ENCODE data around the gene ARSB. TPM values are rescaled to one million over a fixed set of nuclear protein-coding genes. Genes with fewer than 3 reads are reported as not detected.

Gene ARSB
- total and polyA plus RNA-seq, 9 donors: 3.1 to 10.6 (median 7.6) TPM

DNA sequence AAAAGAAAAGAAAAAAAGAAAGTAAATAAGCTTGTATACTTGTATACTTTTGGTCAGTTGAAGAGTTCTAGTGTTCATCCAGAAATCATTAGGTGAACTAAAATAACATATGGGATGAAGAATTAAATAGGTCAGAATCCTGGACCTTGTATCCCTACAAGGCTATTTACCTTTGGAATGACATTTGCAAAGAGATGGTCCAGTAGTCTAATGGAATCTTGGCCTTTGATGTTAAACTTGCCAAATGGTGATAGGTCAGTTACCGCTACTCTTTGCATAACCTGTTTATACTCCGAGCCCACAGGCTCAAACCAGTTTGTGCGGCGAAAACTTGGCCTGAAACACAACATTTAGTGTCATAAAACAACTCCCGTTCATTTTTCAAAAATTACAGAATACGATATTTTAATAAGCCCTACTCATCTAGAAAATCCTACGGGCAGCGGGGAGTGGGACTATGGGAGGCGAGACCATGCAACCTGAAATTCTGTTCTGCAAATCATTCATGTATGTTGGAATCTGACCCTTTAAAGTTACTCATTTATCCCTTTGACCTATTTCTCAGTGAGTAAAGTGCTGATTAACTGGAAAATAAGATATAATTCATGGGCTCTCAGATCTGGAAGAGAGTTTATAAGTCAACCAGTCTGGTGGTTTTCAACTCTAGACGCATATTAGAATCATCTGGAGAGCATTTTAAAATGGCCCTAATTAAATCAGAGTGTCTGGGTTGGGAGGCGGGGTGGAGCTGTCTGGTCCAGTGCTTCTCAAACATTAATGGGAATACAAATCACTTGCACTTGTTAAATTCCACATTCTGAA lies 45.8 kb upstream of the ARSB start:
- TF ChIP-seq CTCF (IDR thresholded peaks at IDR 0.05) (no peak), EP300 (IDR thresholded peaks at IDR 0.05) (no peak), POLR2A (IDR thresholded peaks at IDR 0.05) (no peak)
- no peak overlapping the region for H3K4me3 ChIP-seq
- no peaks in the 10 kb centered on the region for H3K9me3 ChIP-seq
- intact Hi-C loops (cut with DNase I): no loop called here
- no peak overlapping the region for H3K27ac ChIP-seq
- H3K27me3 ChIP-seq: no peaks in the 10 kb centered on the region
- whole genome bisulfite sequencing, 3 donors: 86 to 93% (median 89%) methylated on average over 11 of the region's 11 CpGs
- no peaks in the 10 kb centered on the region for H3K36me3 ChIP-seq
- H3K4me1 ChIP-seq (ENCODE audit: insufficient read depth): no peaks in the 10 kb centered on the region
- no peak for DNase-seq

GRCh38 chr5:79025054-79025472 lies 40.0 kb upstream of the ARSB start:
- no peaks in the 10 kb centered on the region for H3K9me3 ChIP-seq
- no peak for TF ChIP-seq EP300 (IDR thresholded peaks at IDR 0.05)
- TF ChIP-seq POLR2A (IDR thresholded peaks at IDR 0.05): no peak
- TF ChIP-seq CTCF (IDR thresholded peaks at IDR 0.05): peak; percentile 74 to 95 (median 80)
- no peaks in the 10 kb centered on the region for H3K36me3 ChIP-seq
- peak; percentile 52 to 78 (median 76) for DNase-seq
- no peaks in the 10 kb centered on the region for H3K4me1 ChIP-seq (ENCODE audit: insufficient read depth)
- H3K27ac ChIP-seq: no peak overlapping the region
- H3K27me3 ChIP-seq: no peaks in the 10 kb centered on the region
- no peak overlapping the region for H3K4me3 ChIP-seq
- 3 to 5% (median 4%) methylated on average over 13 of the region's 13 CpGs for WGBS, 3 donors
- intact Hi-C loops (cut with DNase I): loop anchor here in 2 of 4 donors (5.0 to 10.0 kb wide), 4 partner anchors 107 to 830 kb away; no protein-coding TSS in a partner anchor

DNA sequence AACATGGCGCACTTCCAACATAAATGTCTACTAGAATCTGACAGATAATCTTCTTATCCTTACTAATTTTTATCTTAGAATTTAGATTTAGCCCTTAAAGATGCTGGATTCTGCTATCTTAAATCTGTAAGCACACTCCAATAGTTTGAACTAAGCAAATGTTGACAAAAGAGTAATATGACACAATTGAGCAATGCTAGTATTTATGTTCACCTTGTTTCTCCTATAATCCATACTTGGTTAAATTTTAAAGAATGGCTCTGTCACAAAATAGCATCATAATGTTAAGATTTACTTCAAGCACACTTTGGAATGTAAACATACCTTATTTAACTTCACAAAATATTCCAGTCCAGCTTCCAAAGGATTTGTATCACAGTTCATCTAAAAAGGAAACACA lies 38.8 kb upstream of the ARSB start:
- H3K27ac ChIP-seq: no peak overlapping the region
- 93 to 100% (median 97%) methylated on average over 1 of the region's 1 CpG for WGBS, 3 donors

GRCh38 chr5:79023348-79023747 lies 38.2 kb upstream of the ARSB start:
- Histone ChIP-seq H3K27me3 (no peaks in the 10 kb centered on the region), H3K27ac (no peak overlapping the region), H3K4me3 (no peak overlapping the region), H3K9me3 (no peaks in the 10 kb centered on the region), H3K4me1 (ENCODE audit: insufficient read depth) (no peaks in the 10 kb centered on the region), H3K36me3 (no peaks in the 10 kb centered on the region)
- TF ChIP-seq CTCF (IDR thresholded peaks at IDR 0.05) (no peak), POLR2A (IDR thresholded peaks at IDR 0.05) (no peak), EP300 (IDR thresholded peaks at IDR 0.05) (no peak)
- WGBS, 3 donors: 86 to 94% (median 94%) methylated on average over 1 of the region's 1 CpG
- DNase-seq: no peak
- intact Hi-C loops (cut with DNase I): loop anchor here in 3 of 4 donors (5.0 to 10.0 kb wide), 3 partner anchors 109 to 831 kb away; no protein-coding TSS in a partner anchor

More for the DNA sequence above, 38.8 kb upstream of the ARSB start:
- TF ChIP-seq CTCF (IDR thresholded peaks at IDR 0.05) (no peak), POLR2A (IDR thresholded peaks at IDR 0.05) (no peak), EP300 (IDR thresholded peaks at IDR 0.05) (no peak)
- Histone ChIP-seq H3K4me3 (no peak overlapping the region), H3K9me3 (no peaks in the 10 kb centered on the region), H3K4me1 (ENCODE audit: insufficient read depth) (no peaks in the 10 kb centered on the region), H3K27me3 (no peaks in the 10 kb centered on the region), H3K36me3 (no peaks in the 10 kb centered on the region)
- intact Hi-C loops (cut with DNase I): loop anchor here in 3 of 4 donors (5.0 to 10.0 kb wide), 3 partner anchors 108 to 831 kb away; no protein-coding TSS in a partner anchor
- no peak for DNase-seq
